ENCODE measurements around the gene KMT5B. TPM values are rescaled to one million over a fixed set of nuclear protein-coding genes. Genes with fewer than 3 reads are reported as not detected.

The KMT5B gene
- polyA plus RNA-seq, 1 experiment = 17.2 TPM

DNA sequence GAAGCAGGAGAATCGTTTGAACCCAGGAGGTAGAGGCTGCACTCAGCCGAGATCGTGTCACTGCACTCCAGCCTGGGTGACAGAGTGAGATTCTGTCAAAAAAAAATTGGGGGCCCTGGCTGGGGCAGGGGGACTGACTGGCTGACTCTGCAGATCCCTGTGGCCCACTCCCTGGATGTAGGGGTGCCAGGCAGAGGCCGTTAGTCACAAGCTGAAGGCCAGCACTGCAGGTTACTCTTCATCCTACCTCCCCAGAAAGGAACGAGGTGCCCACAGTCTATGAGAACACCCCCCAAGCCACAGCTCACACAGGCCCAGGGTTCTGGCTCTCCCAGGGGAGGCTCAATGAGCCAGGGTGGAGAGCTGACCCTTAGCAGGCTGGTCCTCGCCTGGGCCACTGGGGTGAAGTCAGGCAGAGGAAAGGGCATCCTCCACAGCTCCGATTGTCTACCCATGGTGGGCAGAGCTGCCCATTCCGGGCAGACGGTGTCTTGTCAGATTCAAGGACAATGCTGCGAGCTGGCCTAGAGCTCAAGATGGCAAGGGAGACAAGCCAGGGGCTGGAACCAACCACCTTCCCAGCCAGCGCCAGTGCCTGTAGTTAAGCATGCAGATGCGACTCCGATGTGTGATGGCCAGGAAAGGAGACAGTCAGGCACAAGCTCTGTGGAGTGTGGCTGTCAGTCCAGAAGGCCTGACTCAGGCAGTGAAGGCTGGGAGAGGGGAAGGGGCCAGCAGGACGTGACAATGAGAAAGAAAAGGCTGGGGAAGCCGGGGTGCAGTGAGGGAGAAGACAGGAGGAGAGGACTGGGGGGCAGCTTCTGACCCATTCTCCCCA lies 46.2 kb upstream of the KMT5B start:
- H3K27ac ChIP-seq (ENCODE audit: low read depth, low read length) = no peak overlapping the region
- no peak overlapping the region for H3K4me3 ChIP-seq (ENCODE audit: low read depth, low read length)
- CTCF ChIA-PET = interaction anchor here (1.2 to 1.8 kb wide), 3 partner anchors 38 to 51 kb away, joined by 3 to 8 read pairs (median 7); no protein-coding TSS in a partner anchor
- H3K9me3 ChIP-seq (ENCODE audit: control insufficient read depth, insufficient read depth, low read length) = no peaks in the 10 kb centered on the region
- POLR2A ChIA-PET = interaction anchor here (1.0 to 1.2 kb wide), 3 partner anchors 12 to 47 kb away, joined by 3 read pairs; partner anchors contain the start of gene C11orf24
- DNase-seq (ENCODE audit: low read depth, low spot score) = no peak
- H3K27me3 ChIP-seq (ENCODE audit: control insufficient read depth, insufficient read depth, low read length) = no peaks in the 10 kb centered on the region
- TF ChIP-seq, protein P1, sequence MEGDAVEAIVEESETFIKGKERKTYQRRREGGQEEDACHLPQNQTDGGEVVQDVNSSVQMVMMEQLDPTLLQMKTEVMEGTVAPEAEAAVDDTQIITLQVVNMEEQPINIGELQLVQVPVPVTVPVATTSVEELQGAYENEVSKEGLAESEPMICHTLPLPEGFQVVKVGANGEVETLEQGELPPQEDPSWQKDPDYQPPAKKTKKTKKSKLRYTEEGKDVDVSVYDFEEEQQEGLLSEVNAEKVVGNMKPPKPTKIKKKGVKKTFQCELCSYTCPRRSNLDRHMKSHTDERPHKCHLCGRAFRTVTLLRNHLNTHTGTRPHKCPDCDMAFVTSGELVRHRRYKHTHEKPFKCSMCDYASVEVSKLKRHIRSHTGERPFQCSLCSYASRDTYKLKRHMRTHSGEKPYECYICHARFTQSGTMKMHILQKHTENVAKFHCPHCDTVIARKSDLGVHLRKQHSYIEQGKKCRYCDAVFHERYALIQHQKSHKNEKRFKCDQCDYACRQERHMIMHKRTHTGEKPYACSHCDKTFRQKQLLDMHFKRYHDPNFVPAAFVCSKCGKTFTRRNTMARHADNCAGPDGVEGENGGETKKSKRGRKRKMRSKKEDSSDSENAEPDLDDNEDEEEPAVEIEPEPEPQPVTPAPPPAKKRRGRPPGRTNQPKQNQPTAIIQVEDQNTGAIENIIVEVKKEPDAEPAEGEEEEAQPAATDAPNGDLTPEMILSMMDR (IDR thresholded peaks at IDR 0.05; ENCODE audit: low read depth, low read length) = no peak

DNA sequence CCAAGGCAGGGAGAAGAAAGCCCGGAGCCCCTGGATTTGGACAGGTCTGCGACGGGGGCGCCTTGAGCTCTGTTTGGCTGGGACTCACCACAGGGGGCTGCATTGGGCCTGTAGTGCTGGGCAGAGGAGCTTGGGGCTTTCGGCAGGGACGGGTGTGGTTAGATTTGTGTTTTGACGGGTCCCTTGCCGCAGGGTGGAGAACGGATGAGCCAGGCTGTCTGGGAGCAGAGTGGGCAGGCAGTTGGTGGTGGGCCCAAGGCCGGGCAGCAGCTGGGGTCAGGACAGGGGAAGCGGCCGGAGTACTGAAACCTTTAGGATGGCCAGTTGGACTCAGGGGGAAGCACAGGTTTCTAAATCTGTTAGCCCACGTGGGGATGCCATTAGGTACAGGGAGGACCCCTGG lies 45.3 kb upstream of the KMT5B start:
- no peak for DNase-seq (ENCODE audit: low read depth, low spot score)
- POLR2A ChIA-PET = no interaction called here
- H3K4me3 ChIP-seq (ENCODE audit: low read depth, low read length) = no peak overlapping the region
- H3K27me3 ChIP-seq (ENCODE audit: control insufficient read depth, insufficient read depth, low read length) = no peaks in the 10 kb centered on the region
- TF ChIP-seq, protein P1 (IDR thresholded peaks at IDR 0.05; ENCODE audit: low read depth, low read length) = no peak
- no peaks in the 10 kb centered on the region for H3K9me3 ChIP-seq (ENCODE audit: control insufficient read depth, insufficient read depth, low read length)
- H3K27ac ChIP-seq (ENCODE audit: low read depth, low read length) = no peak overlapping the region
- CTCF ChIA-PET = interaction anchor here (0.8 to 3.1 kb wide), 11 partner anchors 12 to 189 kb away, joined by 3 to 62 read pairs (median 4); no protein-coding TSS in a partner anchor

DNA sequence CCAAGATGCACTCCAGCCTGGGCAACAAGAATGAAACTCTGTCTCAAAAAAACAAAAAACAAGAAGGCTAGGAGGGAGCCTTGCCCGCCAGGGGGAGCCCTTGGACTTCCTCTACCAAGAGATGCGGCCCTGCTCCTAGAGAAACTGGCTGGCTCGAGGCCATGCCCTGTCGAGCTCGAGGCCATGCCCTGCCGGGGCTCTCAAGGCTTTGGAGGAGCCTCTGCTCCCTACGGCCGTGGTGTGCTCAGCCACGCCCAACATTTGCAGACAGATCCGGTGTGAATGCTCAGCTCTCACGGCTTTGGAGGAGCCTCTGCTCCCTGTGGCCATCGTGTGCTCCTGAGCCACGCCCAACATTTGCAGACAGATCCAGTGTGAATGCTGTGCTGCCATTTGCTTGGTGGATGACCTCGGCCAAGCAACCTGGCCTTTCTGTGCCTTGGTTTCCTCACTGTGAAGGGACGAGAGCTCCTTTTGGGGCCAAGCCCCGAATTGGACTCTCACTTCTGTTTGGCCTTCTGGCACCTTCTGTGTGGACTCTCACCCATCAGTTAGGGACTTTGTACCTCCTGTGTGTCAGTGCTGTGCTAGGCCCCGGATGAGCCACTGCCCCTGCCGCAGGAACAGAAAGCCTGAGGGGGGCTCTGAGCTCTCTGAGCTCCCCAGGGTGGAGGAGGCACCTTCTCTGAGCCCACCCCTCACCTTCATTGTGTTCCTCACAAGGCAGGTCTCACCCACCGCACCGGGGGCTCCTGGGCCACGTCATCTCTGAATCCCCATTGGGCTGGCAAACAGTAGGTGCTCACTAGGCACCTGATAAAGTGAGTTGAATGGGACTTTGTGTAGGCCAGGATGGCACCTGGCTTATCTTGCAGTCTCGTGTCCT lies 44.6 kb upstream of the KMT5B start:
- Histone ChIP-seq H3K27ac (ENCODE audit: low read depth, low read length) (no peak overlapping the region), H3K27me3 (ENCODE audit: control insufficient read depth, insufficient read depth, low read length) (no peaks in the 10 kb centered on the region), H3K4me3 (ENCODE audit: low read depth, low read length) (peak overlapping the region; percentile 10; the same call in 1 of the 2 replicates), H3K9me3 (ENCODE audit: control insufficient read depth, insufficient read depth, low read length) (no peaks in the 10 kb centered on the region)
- CTCF ChIA-PET = interaction anchor here (0.6 to 3.1 kb wide), 35 partner anchors 8 to 195 kb away, joined by 3 to 62 read pairs (median 4); partner anchors contain the start of gene C11orf24
- peak; percentile 66 for DNase-seq (ENCODE audit: low read depth, low spot score)
- POLR2A ChIA-PET = interaction anchor here (0.6 kb wide), 1 partner anchor 30 kb away, joined by 3 read pairs; no protein-coding TSS in a partner anchor
- TF ChIP-seq, protein P1 (IDR thresholded peaks at IDR 0.05; ENCODE audit: low read depth, low read length) = peak; percentile 87

DNA sequence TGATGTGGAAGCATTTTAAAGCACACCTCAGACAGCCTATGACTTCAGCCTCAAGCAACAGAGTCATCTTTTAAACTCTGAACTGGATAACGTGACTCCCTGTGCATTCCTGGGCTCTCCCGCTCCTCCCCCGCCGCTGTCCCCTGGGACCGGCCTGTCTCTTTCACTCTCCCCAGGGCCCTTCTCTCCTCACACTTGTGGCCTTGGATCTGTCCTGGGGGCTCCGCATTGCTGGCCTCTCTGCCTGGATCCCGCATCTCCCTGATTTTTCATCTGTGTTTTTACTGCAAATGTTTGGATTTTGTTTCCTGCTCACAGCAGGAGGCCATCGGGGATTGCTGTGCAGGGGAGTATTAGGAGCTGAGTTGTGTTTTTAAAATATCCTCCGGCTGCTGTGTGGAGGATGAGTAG lies 43.2 kb upstream of the KMT5B start:
- ChIA-PET POLR2A (interaction anchor here (0.9 kb wide), 1 partner anchor 16 kb away, joined by 4 read pairs; the partner anchor contains the start of gene C11orf24), CTCF (interaction anchor here (1.3 to 3.1 kb wide), 6 partner anchors 11 to 184 kb away, joined by 4 to 62 read pairs (median 9); partner anchors contain the start of gene C11orf24)
- TF ChIP-seq, protein P1 (IDR thresholded peaks at IDR 0.05; ENCODE audit: low read depth, low read length) = no peak
- no peak overlapping the region for H3K4me3 ChIP-seq (ENCODE audit: low read depth, low read length)
- peak overlapping the region; percentile 86 for H3K27ac ChIP-seq (ENCODE audit: low read depth, low read length)
- H3K27me3 ChIP-seq (ENCODE audit: control insufficient read depth, insufficient read depth, low read length) = no peaks in the 10 kb centered on the region
- no peak for DNase-seq (ENCODE audit: low read depth, low spot score)
- no peaks in the 10 kb centered on the region for H3K9me3 ChIP-seq (ENCODE audit: control insufficient read depth, insufficient read depth, low read length)

All from AG04450 (cell line).